Ascending aorta (tissue), 2 donors: Measurements from ENCODE around the gene CEP41. TPM values are rescaled to one million over a fixed set of nuclear protein-coding genes. Genes with fewer than 3 reads are reported as not detected.
"Not testable (repeated sequence)": the region's sequence is repeated elsewhere in the genome, so short reads cannot be mapped to it uniquely, and the experiment has no call there.

Experiments used
- DNase-seq, 2 donors: peaks; one replicate each; pipeline ENCODE4 v3.0.0-alpha.2; 2019; ENCODE audit warnings: low spot score in 2 of 2
- H3K27ac ChIP-seq, 2 donors: fragments of 200-600 bp; sonication (generic); one replicate each; pipeline ENCODE4 v1.5.1; 2016 to 2017; ENCODE audit warnings: mild to moderate bottlenecking in 1 of 2
- H3K27me3 ChIP-seq: fragments of 200-600 bp; sonication (generic); one replicate; pipeline ENCODE4 v1.5.1; 2017
- H3K36me3 ChIP-seq, 2 donors: fragments of 200-600 bp; sonication (generic); one replicate each; pipeline ENCODE4 v1.5.1; 2016
- H3K4me1 ChIP-seq, 2 donors: fragments of 200-600 bp; sonication (generic); one replicate each; pipeline ENCODE4 v1.5.1; 2016 to 2017; ENCODE audit warnings: mild to moderate bottlenecking in 1 of 2
- H3K4me3 ChIP-seq, 2 donors: fragments of 200-600 bp; sonication (generic); one replicate each; pipeline ENCODE4 v1.5.1; 2016 to 2017; ENCODE audit warnings: mild to moderate bottlenecking in 1 of 2
- H3K9me3 ChIP-seq, 2 donors: fragments of 200-600 bp; sonication (generic); one replicate each; pipeline ENCODE4 v1.5.1; 2016
- CTCF ChIP-seq, 3 experiments: fragments of 200-600 bp in 2 of 3; fragments of 450-650 bp in 1 of 3; sonication (generic) in 2 of 3; IDR thresholded peaks; one replicate each; pipeline ENCODE4 v1.5.1; 2016 to 2019; ENCODE audit warnings: antibody characterized with exemption in 3 of 3, mild to moderate bottlenecking in 1 of 3, moderate library complexity in 1 of 3
- intact Hi-C: fragments of 100-400 bp; cut with DNase I; formaldehyde crosslinking; loops from one replicate; pipeline ENCODE4 v1.15.1; 2023
- total RNA-seq: library from RNA; depleted of rRNA; stranded (reverse); fragments of >200 nt; gene quantifications from one replicate; pipeline ENCODE4 v1.1.0, GENCODE V29; 2016

The CEP41 gene
- total RNA-seq, 1 donor from 2014 or later, result 4.3 TPM

- Histone ChIP-seq H3K4me3 (no peak overlapping the region), H3K27me3 (no peaks in the 10 kb centered on the region), H3K4me1 (peaks cover 8 to 16% of the 10 kb centered on the region in 2 donors), H3K36me3 (no peaks in the 10 kb centered on the region), H3K9me3 (no peaks in the 10 kb centered on the region), H3K27ac (peak overlapping the region; percentile 22 to 48)
- intact Hi-C loops, result no loop called here
- no peak for TF ChIP-seq CTCF (IDR thresholded peaks at IDR 0.05)
- DNase-seq, result no peak
Observed at GRCh38 chr7:130379532-130379920, 61.3 kb downstream of the CEP41 start.

DNA sequence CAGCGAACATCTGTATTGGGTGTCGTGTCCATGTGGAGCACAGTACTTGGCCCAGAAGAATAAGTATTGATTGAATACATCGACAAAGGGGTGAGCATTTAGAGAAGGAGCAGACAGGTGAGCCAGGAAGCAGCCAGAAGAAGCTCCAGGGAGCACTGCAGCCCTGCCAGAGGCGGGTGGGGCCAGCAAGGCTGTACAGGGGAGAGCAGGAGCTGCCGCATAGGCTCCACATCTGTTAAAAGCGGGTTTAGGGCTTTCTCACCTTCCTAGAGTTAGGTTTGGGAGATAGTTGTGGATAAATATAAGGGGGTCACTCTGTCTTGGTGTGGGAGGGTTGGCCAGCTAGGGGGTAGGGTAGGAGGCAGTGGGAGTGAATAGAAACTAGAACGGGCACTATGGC, 61.8 kb downstream of the CEP41 start:
- Histone ChIP-seq H3K4me1 (peaks cover 13 to 21% of the 10 kb centered on the region in 2 donors), H3K4me3 (no peak overlapping the region), H3K27me3 (no peaks in the 10 kb centered on the region), H3K27ac (no peak overlapping the region), H3K9me3 (no peaks in the 10 kb centered on the region), H3K36me3 (no peaks in the 10 kb centered on the region)
- intact Hi-C loops, result no loop called here
- DNase-seq, result no peak
- TF ChIP-seq CTCF (IDR thresholded peaks at IDR 0.05), result no peak

DNA sequence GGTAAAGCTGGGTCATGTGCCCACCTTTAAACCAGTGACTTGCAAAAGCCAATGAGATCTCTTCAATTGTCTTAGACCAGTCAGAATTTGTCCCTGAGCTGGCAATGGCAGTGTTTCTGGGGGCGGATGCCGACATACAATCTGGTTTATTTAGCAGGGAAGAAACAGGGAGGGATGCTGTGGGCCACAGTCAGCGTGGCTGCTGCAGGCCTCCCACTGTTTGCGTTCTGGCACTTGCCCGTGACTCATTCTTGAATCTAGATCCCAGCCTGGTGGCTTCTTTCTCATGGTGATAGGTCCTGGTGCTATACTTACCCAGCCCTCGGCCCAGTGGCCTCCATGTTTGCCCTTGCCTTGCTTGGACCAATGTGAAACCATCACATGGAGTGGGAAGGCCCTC, 63.6 kb downstream of the CEP41 start:
- Histone ChIP-seq H3K4me3 (no peak overlapping the region), H3K27me3 (no peaks in the 10 kb centered on the region), H3K27ac (no peak overlapping the region), H3K4me1 (peaks cover 24 to 39% of the 10 kb centered on the region in 2 donors), H3K9me3 (no peaks in the 10 kb centered on the region), H3K36me3 (no peaks in the 10 kb centered on the region)
- no peak for TF ChIP-seq CTCF (IDR thresholded peaks at IDR 0.05)
- DNase-seq, result no peak
- intact Hi-C loops, result no loop called here

- H3K4me3 ChIP-seq, H3K27ac ChIP-seq, intact Hi-C loops, H3K27me3 ChIP-seq, DNase-seq, H3K9me3 ChIP-seq, H3K36me3 ChIP-seq: not testable (repeated sequence)
- H3K4me1 ChIP-seq, result peaks cover 24 to 41% of the 10 kb centered on the region in 2 donors
Observed at GRCh38 chr7:130376461-130376860, 64.4 kb downstream of the CEP41 start.

DNA sequence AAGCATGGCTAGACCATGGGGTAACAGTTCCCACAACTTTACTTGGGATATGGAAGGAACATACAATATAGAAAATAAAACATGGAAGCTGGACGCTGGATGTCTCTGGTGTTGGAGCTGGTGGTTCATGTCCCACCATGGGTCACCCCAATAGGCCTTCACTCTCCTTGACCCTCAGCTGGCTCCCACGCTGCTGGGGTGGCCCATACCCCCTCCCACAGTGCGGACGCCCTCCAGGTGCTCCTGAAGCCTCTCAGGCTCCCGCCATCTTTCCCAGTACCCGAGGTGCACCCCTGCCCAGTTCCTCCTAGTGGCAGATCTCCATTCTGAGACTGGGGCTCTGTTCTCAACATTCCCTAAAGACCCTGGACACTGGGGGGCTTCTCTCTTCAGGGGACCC, 66.3 kb downstream of the CEP41 start:
- intact Hi-C loops, result no loop called here
- H3K27ac ChIP-seq, result peak overlapping the region; percentile 86 to 94
- H3K4me1 ChIP-seq, result peaks cover 21 to 42% of the 10 kb centered on the region in 2 donors
- no peaks in the 10 kb centered on the region for H3K27me3 ChIP-seq
- no peaks in the 10 kb centered on the region for H3K9me3 ChIP-seq
- no peak for DNase-seq
- no peak overlapping the region for H3K4me3 ChIP-seq
- TF ChIP-seq CTCF (IDR thresholded peaks at IDR 0.05), result no peak
- H3K36me3 ChIP-seq, result no peaks in the 10 kb centered on the region

DNA sequence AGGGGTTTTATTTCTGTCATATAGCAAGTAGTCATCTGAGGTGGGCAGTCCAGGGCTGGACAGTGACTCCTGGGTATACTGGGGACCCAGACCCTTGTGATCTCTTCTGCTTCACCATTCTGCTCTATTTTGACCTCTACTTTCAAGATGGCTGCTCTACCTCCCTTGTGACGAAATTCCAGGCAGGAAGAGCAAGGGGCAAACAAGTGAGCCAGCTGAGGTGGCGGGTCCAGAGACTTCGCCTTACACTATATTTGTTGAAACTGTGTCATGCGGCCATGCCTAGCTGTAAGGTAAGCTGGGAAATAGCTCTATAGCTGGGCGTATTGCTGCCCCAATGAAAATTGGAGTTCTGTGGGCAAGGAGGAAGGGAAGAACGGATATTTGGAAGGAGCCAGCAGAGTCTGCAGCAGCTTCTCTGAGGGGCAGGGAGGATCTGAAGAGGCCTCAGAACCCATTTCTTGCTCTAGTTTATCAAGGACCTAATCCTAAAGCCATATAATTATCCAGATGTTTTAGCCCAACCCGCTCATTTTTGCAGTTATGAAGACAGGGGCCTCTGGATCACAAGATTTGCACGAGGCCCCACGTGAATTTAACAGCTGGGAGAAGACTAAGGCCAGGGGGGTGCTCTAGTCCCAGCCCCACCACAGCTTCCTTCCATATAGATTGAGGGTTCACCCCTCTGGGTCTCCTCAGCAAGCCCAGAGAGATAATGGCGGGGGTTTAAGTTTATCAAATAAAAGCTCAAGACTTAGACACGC, 68.2 kb downstream of the CEP41 start:
- no peak for DNase-seq
- Histone ChIP-seq H3K27me3 (no peaks in the 10 kb centered on the region), H3K36me3 (no peaks in the 10 kb centered on the region), H3K27ac (peak overlapping the region; percentile 86 to 94), H3K4me1 (peaks cover 25 to 44% of the 10 kb centered on the region in 2 donors), H3K4me3 (no peak overlapping the region), H3K9me3 (no peaks in the 10 kb centered on the region)
- intact Hi-C loops, result no loop called here
- no peak for TF ChIP-seq CTCF (IDR thresholded peaks at IDR 0.05)
